ENCODE data around the gene R3HDM4. TPM values are rescaled to one million over a fixed set of nuclear protein-coding genes. Genes with fewer than 3 reads are reported as not detected.

The R3HDM4 gene
- total RNA-seq, 4 donors from 2014 or later: 23.7 to 44.9 (median 32.9) TPM

DNA sequence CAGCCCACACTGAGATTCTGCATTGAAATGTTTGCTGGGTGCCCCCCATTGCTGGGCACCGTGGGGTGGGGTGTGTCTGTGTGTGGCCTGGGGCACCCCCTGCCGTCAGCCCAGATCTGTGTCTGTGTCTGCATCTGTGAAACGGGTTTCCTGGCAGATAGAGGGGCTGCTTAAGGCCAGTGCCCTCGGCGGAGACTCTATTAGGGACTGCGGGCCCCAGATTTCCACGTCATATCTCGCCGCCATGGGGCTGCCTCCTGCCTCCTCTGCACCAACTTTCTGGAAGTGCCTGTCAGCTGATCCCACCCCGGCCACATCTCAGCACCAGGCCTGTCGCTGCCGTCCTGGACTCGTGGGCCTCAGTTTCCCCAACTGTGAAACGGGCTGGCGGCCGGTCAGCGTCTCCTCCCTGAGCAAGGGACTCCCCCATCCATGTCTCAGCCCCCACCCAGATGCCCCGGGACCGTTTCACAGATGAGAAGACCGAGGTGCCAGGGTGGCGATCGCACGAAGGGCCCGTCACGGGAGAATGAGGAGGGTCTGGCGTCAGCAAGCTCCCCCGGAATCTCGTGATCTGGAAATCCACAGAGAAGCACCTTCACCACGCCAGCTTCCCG lies 34.2 kb upstream of the R3HDM4 start:
- H3K27me3 ChIP-seq: no peaks in the 10 kb centered on the region
- no peak overlapping the region for H3K4me3 ChIP-seq
- peaks cover 0 to 9% of the 10 kb centered on the region in 2 donors for H3K36me3 ChIP-seq
- no peaks in the 10 kb centered on the region for H3K9me3 ChIP-seq
- no peak overlapping the region for H3K27ac ChIP-seq
- H3K4me1 ChIP-seq: peaks cover 0 to 3% (median 0%) of the 10 kb centered on the region in 3 donors
- TF ChIP-seq POLR2AphosphoS5 (IDR thresholded peaks at IDR 0.05): no peak
- TF ChIP-seq EP300 (IDR thresholded peaks at IDR 0.05): no peak
- TF ChIP-seq, protein P1, sequence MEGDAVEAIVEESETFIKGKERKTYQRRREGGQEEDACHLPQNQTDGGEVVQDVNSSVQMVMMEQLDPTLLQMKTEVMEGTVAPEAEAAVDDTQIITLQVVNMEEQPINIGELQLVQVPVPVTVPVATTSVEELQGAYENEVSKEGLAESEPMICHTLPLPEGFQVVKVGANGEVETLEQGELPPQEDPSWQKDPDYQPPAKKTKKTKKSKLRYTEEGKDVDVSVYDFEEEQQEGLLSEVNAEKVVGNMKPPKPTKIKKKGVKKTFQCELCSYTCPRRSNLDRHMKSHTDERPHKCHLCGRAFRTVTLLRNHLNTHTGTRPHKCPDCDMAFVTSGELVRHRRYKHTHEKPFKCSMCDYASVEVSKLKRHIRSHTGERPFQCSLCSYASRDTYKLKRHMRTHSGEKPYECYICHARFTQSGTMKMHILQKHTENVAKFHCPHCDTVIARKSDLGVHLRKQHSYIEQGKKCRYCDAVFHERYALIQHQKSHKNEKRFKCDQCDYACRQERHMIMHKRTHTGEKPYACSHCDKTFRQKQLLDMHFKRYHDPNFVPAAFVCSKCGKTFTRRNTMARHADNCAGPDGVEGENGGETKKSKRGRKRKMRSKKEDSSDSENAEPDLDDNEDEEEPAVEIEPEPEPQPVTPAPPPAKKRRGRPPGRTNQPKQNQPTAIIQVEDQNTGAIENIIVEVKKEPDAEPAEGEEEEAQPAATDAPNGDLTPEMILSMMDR (IDR thresholded peaks at IDR 0.05): no peak
- TF ChIP-seq POLR2A (IDR thresholded peaks at IDR 0.05): no peak
- WGBS, 2 donors (ENCODE audit: low coverage in 1 of 2): no CpG with 5 or more reads among the region's 30 CpGs
- ATAC-seq: no peak

DNA sequence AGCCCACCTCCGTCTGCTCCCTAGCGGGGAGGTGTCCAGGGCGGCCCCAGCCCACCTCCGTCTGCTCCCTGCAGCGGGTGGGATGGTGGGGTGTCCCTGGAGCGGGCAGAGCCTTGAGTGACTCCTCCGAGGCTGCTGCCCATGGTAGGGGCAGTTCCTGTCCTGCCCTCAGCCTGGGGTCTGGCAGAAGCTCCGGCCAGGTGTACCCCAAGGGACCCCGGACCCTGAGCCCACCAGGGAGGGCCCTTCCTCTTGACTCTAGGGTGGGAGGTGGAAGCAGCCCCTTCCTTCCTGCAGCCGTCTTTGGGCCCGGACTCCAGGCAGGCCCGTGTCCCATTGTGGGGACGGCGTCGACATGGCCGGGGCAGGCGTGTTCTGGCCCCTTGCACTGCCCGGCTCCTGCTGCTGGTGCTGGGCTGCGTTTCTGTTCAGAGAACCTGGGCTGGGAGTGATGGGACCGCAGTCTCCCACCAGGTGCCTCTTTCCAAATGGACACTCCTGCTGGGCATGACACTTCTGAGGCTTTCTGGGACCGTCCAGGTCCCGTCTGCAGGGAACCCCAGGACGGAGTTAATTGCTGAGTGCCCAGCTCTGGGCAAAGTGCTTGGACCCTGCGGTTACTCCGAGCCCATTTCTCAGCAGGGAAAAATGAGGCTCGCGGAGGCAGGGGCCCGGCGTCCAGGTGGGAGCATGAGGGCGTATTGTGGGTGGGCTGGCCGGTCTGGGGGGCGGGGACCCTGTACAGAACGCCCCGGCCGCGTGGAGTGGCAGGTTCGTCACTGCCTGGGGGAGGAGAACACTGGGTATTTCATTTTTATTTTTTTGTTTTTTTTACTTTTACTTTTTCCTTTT lies 32.6 kb upstream of the R3HDM4 start:
- Histone ChIP-seq H3K36me3 (peaks cover 0 to 9% of the 10 kb centered on the region in 2 donors), H3K9me3 (no peaks in the 10 kb centered on the region), H3K27ac (no peak overlapping the region), H3K4me1 (peaks cover 0 to 19% (median 4%) of the 10 kb centered on the region in 3 donors), H3K4me3 (no peak overlapping the region), H3K27me3 (no peaks in the 10 kb centered on the region)
- no peak for ATAC-seq
- TF ChIP-seq, protein P1 (IDR thresholded peaks at IDR 0.05): no peak
- no peak for TF ChIP-seq POLR2AphosphoS5 (IDR thresholded peaks at IDR 0.05)
- no peak for TF ChIP-seq POLR2A (IDR thresholded peaks at IDR 0.05)
- TF ChIP-seq EP300 (IDR thresholded peaks at IDR 0.05): no peak
- 88% methylated on average over 5 of the region's 37 CpGs; no CpG with 5 or more reads in 1 of the 2 donors for WGBS, 2 donors (ENCODE audit: low coverage in 1 of 2)

DNA sequence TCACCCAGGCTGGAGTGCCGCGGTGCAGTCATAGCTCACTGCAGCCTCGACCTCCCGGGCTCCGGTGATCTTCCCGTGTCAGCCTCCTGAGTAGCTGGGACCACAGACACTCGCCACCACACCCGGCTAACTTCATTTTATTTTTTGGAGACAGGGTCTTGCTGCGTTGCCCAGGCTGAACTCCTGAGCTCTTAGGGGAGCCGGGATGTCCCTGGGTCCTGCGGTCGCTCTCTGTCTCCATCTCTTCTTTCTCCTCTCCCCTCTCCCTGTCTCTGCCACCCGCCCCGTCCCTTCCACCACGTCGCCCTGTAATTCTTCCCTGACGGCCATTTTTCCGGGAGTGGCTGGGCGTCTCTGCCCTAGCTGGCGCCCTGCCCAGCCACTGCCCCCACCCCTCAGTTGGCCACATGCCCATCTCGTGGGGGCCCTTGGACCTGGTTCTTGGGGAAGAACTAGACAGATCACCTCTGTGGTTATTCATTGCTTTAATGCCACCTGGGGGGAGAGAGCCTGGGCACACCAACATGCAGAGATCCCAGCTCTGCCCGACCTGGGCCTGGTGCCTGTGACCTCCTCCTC lies 31.7 kb upstream of the R3HDM4 start:
- H3K9me3 ChIP-seq: no peaks in the 10 kb centered on the region
- no peaks in the 10 kb centered on the region for H3K27me3 ChIP-seq
- 53 to 73% methylated on average over 3 to 17 of the region's 22 CpGs for WGBS, 2 donors (ENCODE audit: low coverage in 1 of 2)
- no peak overlapping the region for H3K27ac ChIP-seq
- peaks cover 0 to 9% of the 10 kb centered on the region in 2 donors for H3K36me3 ChIP-seq
- ATAC-seq: no peak
- TF ChIP-seq EP300 (IDR thresholded peaks at IDR 0.05) (no peak), POLR2AphosphoS5 (IDR thresholded peaks at IDR 0.05) (no peak), POLR2A (IDR thresholded peaks at IDR 0.05) (no peak)
- TF ChIP-seq, protein P1 (IDR thresholded peaks at IDR 0.05): no peak
- H3K4me3 ChIP-seq: no peak overlapping the region
- H3K4me1 ChIP-seq: peaks cover 0 to 28% (median 4%) of the 10 kb centered on the region in 3 donors

DNA sequence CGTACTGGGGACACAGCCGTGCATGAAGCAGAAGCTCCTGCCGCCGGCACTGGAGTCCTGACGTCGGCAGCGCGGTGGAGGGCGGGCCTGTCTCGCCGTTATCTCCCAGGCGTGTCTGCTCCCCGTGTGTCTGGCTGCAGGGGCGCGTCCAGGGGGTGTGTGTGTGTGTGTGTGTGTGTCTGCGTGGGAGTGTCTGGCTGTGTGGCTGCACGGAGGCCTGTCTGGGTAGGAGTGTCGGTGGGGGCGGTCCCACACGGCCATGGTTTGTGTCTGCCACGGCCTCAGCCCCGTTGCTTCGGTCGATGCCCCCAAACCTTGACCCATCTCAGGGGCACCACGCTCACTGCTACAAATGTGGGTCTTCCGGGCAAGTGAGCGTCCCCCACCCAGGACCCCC lies 31.1 kb upstream of the R3HDM4 start:
- peaks cover 0 to 9% of the 10 kb centered on the region in 2 donors for H3K36me3 ChIP-seq
- no peaks in the 10 kb centered on the region for H3K9me3 ChIP-seq
- TF ChIP-seq POLR2AphosphoS5 (IDR thresholded peaks at IDR 0.05) (no peak), POLR2A (IDR thresholded peaks at IDR 0.05) (no peak), EP300 (IDR thresholded peaks at IDR 0.05) (no peak)
- TF ChIP-seq, protein P1 (IDR thresholded peaks at IDR 0.05): no peak
- H3K4me3 ChIP-seq: no peak overlapping the region
- no peak for ATAC-seq
- H3K27me3 ChIP-seq: no peaks in the 10 kb centered on the region
- WGBS, 2 donors (ENCODE audit: low coverage in 1 of 2): no CpG with 5 or more reads among the region's 27 CpGs
- H3K4me1 ChIP-seq: peaks cover 0 to 28% (median 4%) of the 10 kb centered on the region in 3 donors
- H3K27ac ChIP-seq: no peak overlapping the region

Data from gastroesophageal sphincter (tissue), 4 donors.